ENCODE data around the gene NCAN. TPM values are rescaled to one million over a fixed set of nuclear protein-coding genes. Genes with fewer than 3 reads are reported as not detected.

Gene NCAN
- total RNA-seq, 1 donor from 2014 or later, result 0.14 TPM

- H3K27ac ChIP-seq (ENCODE audit: low read depth, low read length), result peak overlapping the region; percentile 66
- TF ChIP-seq EZH2 (IDR thresholded peaks at IDR 0.05; ENCODE audit: insufficient read depth, low read length) (no peak), CTCF (IDR thresholded peaks at IDR 0.05; ENCODE audit: insufficient read depth, low read depth, low read length) (no peak)
- no peak for FAIRE-seq
Measured at GRCh38 chr19:19276851-19277250, 65.1 kb downstream of the NCAN start.

GRCh38 chr19:19278315-19278714 is 66.6 kb downstream of the NCAN start:
- FAIRE-seq, result no peak
- peaks cover 2% of the 10 kb centered on the region for H3K9me3 Mint-ChIP-seq (ENCODE audit: unreplicated experiment)

More at GRCh38 chr19:19276851-19277250, 65.1 kb downstream of the NCAN start:
- no peak overlapping the region for H3K4me3 ChIP-seq (ENCODE audit: insufficient read depth, low read depth, low read length)
- peak overlapping the region; percentile 57 for H3K4me2 ChIP-seq (ENCODE audit: low read length)
- peaks cover 2% of the 10 kb centered on the region for H3K9me3 Mint-ChIP-seq (ENCODE audit: unreplicated experiment)
- H3K27ac Mint-ChIP-seq (ENCODE audit: unreplicated experiment), result peak overlapping the region; percentile 88
- H3K4me3 Mint-ChIP-seq (ENCODE audit: unreplicated experiment), result peak overlapping the region; percentile 27
- H3K27me3 ChIP-seq (ENCODE audit: insufficient read depth, low read length), result no peaks in the 10 kb centered on the region
- peaks cover 3% of the 10 kb centered on the region for H3K4me1 ChIP-seq (ENCODE audit: insufficient read depth, low read length)
- H3K27me3 Mint-ChIP-seq (ENCODE audit: low read depth, unreplicated experiment), result peaks cover under 1% of the 10 kb centered on the region
- H2AFZ ChIP-seq (ENCODE audit: low read depth, low read length), result no peak overlapping the region
- peak overlapping the region; percentile 59 for H3K9ac ChIP-seq (ENCODE audit: low read length)
- H4K20me1 ChIP-seq (ENCODE audit: insufficient read depth, low read length), result peaks cover 4% of the 10 kb centered on the region
- DNase-seq (ENCODE audit: low read depth), result no peak
- peaks cover 19% of the 10 kb centered on the region for H3K36me3 Mint-ChIP-seq (ENCODE audit: low read depth, unreplicated experiment)
- H3K79me2 ChIP-seq (ENCODE audit: insufficient read depth, low read length), result no peaks in the 10 kb centered on the region
- peaks cover 11% of the 10 kb centered on the region for H3K36me3 ChIP-seq (ENCODE audit: insufficient read depth, low read length)
- H3K9me3 ChIP-seq (ENCODE audit: insufficient read depth, low read depth, low read length), result no peaks in the 10 kb centered on the region
- peaks cover 8% of the 10 kb centered on the region for H3K4me1 Mint-ChIP-seq (ENCODE audit: low read depth, unreplicated experiment)

More at GRCh38 chr19:19278315-19278714, 66.6 kb downstream of the NCAN start:
- TF ChIP-seq CTCF (IDR thresholded peaks at IDR 0.05; ENCODE audit: insufficient read depth, low read depth, low read length), result no peak
- TF ChIP-seq EZH2 (IDR thresholded peaks at IDR 0.05; ENCODE audit: insufficient read depth, low read length), result no peak
- peaks cover 3% of the 10 kb centered on the region for H3K4me1 ChIP-seq (ENCODE audit: insufficient read depth, low read length)
- no peaks in the 10 kb centered on the region for H3K9me3 ChIP-seq (ENCODE audit: insufficient read depth, low read depth, low read length)
- Mint-ChIP-seq H3K27ac (ENCODE audit: unreplicated experiment) (peak overlapping the region; percentile 80), H3K27me3 (ENCODE audit: low read depth, unreplicated experiment) (no peaks in the 10 kb centered on the region), H3K4me1 (ENCODE audit: low read depth, unreplicated experiment) (peaks cover 8% of the 10 kb centered on the region), H3K4me3 (ENCODE audit: unreplicated experiment) (peak overlapping the region; percentile 27), H3K36me3 (ENCODE audit: low read depth, unreplicated experiment) (peaks cover 20% of the 10 kb centered on the region)
- no peak for DNase-seq (ENCODE audit: low read depth)
- no peak overlapping the region for H3K4me3 ChIP-seq (ENCODE audit: insufficient read depth, low read depth, low read length)
- no peaks in the 10 kb centered on the region for H3K79me2 ChIP-seq (ENCODE audit: insufficient read depth, low read length)
- no peak overlapping the region for H3K9ac ChIP-seq (ENCODE audit: low read length)
- no peak overlapping the region for H3K27ac ChIP-seq (ENCODE audit: low read depth, low read length)
- H3K36me3 ChIP-seq (ENCODE audit: insufficient read depth, low read length), result peaks cover 12% of the 10 kb centered on the region
- H3K27me3 ChIP-seq (ENCODE audit: insufficient read depth, low read length), result no peaks in the 10 kb centered on the region
- no peak overlapping the region for H3K4me2 ChIP-seq (ENCODE audit: low read length)
- H4K20me1 ChIP-seq (ENCODE audit: insufficient read depth, low read length), result peaks cover 4% of the 10 kb centered on the region
- H2AFZ ChIP-seq (ENCODE audit: low read depth, low read length), result no peak overlapping the region

Data from astrocyte (in vitro differentiated cells and primary cell).